Caco-2 (cell line): Measurements from ENCODE around the gene FOCAD. TPM values are rescaled to one million over a fixed set of nuclear protein-coding genes. Genes with fewer than 3 reads are reported as not detected.

Experiments used
- BruUV-seq: library from RNA; stranded (reverse); fragments of 400-500 nt; replicated peaks from 2 replicates; lab custom pipeline; 2021; lab: Mats Ljungman, UMichigan
- CTCF ChIA-PET: fragments of 300-600 bp; sonication (Branson Sonifier 250); formaldehyde crosslinking; loops from one replicate; lab custom pipeline; 2022; ENCODE audit warnings: antibody characterized with exemption; lab: Charles Lee
- POLR2A ChIA-PET: fragments of 300-600 bp; sonication (Branson Sonifier 250); formaldehyde crosslinking; loops from one replicate; lab custom pipeline; 2022; ENCODE audit warnings: antibody characterized with exemption; lab: Charles Lee
- DNase-seq, 2 experiments: peaks; one replicate each; pipeline versions ENCODE4 v3.0.0 to v3.0.0-alpha.2; 2020 to 2022
- H3K27me3 ChIP-seq: replicated peaks from 2 replicates; pipeline ENCODE4 v1.6.0; 2011; ENCODE audit warnings: low read length; ENCODE audit not compliant: control insufficient read depth, insufficient read depth
- H3K36me3 ChIP-seq: 2 replicates; pipeline ENCODE4 v1.5.1; 2011; ENCODE audit warnings: low read length; ENCODE audit not compliant: control insufficient read depth, insufficient read depth
- H3K4me1 ChIP-seq: fragments of 250-450 bp; sonication (Bioruptor Pico); 2 replicates; pipeline ENCODE4 v1.5.1; 2020; ENCODE audit warnings: mild to moderate bottlenecking
- H3K4me3 ChIP-seq: 2 replicates; pipeline ENCODE4 v1.5.1; 2011; ENCODE audit warnings: low read depth, mild to moderate bottlenecking, control low read depth, low read length
- H3K9me3 ChIP-seq: fragments of 250-450 bp; sonication (Bioruptor Pico); 2 replicates; pipeline ENCODE4 v1.5.1; 2020; ENCODE audit warnings: mild to moderate bottlenecking, moderate library complexity
- H3K27ac Mint-ChIP-seq: one replicate; pipeline ENCODE4 v1.8.0; 2022; ENCODE audit warnings: mixed read lengths; ENCODE audit not compliant: unreplicated experiment
- H3K27me3 Mint-ChIP-seq: one replicate; pipeline ENCODE4 v1.8.0; 2022; ENCODE audit warnings: mixed read lengths; ENCODE audit not compliant: insufficient read depth, unreplicated experiment
- H3K36me3 Mint-ChIP-seq: one replicate; pipeline ENCODE4 v1.8.0; 2022; ENCODE audit warnings: mild to moderate bottlenecking, mixed read lengths; ENCODE audit not compliant: insufficient read depth, unreplicated experiment
- H3K4me1 Mint-ChIP-seq: one replicate; pipeline ENCODE4 v1.8.0; 2022; ENCODE audit warnings: low read depth, mixed read lengths; ENCODE audit not compliant: unreplicated experiment
- H3K4me3 Mint-ChIP-seq: one replicate; pipeline ENCODE4 v1.8.0; 2022; ENCODE audit warnings: mild to moderate bottlenecking, moderate library complexity, mixed read lengths; ENCODE audit not compliant: unreplicated experiment
- H3K9me3 Mint-ChIP-seq: one replicate; pipeline ENCODE4 v1.8.0; 2022; ENCODE audit warnings: mixed read lengths; ENCODE audit not compliant: unreplicated experiment
- intact Hi-C: fragments of 100-400 bp; cut with micrococcal nuclease; formaldehyde crosslinking; loops from one replicate; pipeline ENCODE4 v1.10.0; 2022; ENCODE audit not compliant: unreplicated experiment
- total RNA-seq: library from RNA; stranded (reverse); gene quantifications from 2 replicates; pipeline ENCODE4 v1.2.3, GENCODE V29; 2022
- TF ChIP-seq, protein P1 (sequence below), 2 experiments: fragments of 200-600 bp in 1 of 2; IDR thresholded peaks; 1 replicate in 1 of 2; 2 replicates in 1 of 2; pipeline versions ENCODE4 v1.5.1 to v1.8.0; 2011 to 2022; ENCODE audit warnings: antibody characterized with exemption in 1 of 2, control low read depth in 1 of 2, inconsistent platforms in 1 of 2, low read depth in 1 of 2, low read length in 1 of 2, mild to moderate bottlenecking in 1 of 2, moderate library complexity in 1 of 2; ENCODE audit not compliant: insufficient read depth in 1 of 2, severe bottlenecking in 1 of 2, unreplicated experiment in 1 of 2

Gene FOCAD
- total RNA-seq, 1 experiment from 2014 or later = 20.4 TPM

DNA sequence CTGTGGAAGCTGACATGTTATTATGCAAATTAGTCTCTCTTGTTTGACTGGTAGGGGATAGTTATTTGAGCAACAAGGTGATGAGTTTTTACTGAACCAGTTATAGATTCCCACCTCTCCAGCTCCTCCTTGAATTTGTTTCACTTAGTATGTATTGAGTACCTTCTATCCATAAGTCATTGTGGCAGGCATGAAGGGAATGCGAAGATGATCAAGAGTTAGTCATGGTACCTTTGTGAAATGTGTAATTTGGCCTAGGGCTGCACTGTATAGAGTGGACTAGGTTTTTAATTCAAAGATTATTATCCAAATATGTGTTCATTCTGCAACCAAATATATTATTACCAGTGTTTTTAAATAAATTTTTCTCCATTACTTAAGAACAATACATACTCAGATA lies 237.3 kb downstream of the FOCAD start:
- ChIA-PET CTCF (no interaction called here), POLR2A (interaction anchor here (0.6 kb wide), 1 partner anchor 550 kb away, joined by 3 read pairs; no protein-coding TSS in a partner anchor)
- Mint-ChIP-seq H3K9me3 (no peaks in the 10 kb centered on the region), H3K4me3 (no peak overlapping the region), H3K27ac (no peak overlapping the region), H3K27me3 (no peaks in the 10 kb centered on the region), H3K4me1 (no peaks in the 10 kb centered on the region), H3K36me3 (peaks cover 5% of the 10 kb centered on the region)
- DNase-seq = no peak
- H3K27me3 ChIP-seq = no peaks in the 10 kb centered on the region
- H3K9me3 ChIP-seq = no peaks in the 10 kb centered on the region
- H3K4me1 ChIP-seq = no peaks in the 10 kb centered on the region
- no peak overlapping the region for H3K4me3 ChIP-seq
- TF ChIP-seq, protein P1, sequence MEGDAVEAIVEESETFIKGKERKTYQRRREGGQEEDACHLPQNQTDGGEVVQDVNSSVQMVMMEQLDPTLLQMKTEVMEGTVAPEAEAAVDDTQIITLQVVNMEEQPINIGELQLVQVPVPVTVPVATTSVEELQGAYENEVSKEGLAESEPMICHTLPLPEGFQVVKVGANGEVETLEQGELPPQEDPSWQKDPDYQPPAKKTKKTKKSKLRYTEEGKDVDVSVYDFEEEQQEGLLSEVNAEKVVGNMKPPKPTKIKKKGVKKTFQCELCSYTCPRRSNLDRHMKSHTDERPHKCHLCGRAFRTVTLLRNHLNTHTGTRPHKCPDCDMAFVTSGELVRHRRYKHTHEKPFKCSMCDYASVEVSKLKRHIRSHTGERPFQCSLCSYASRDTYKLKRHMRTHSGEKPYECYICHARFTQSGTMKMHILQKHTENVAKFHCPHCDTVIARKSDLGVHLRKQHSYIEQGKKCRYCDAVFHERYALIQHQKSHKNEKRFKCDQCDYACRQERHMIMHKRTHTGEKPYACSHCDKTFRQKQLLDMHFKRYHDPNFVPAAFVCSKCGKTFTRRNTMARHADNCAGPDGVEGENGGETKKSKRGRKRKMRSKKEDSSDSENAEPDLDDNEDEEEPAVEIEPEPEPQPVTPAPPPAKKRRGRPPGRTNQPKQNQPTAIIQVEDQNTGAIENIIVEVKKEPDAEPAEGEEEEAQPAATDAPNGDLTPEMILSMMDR (IDR thresholded peaks at IDR 0.05; ENCODE audit: insufficient read depth in 1 of 2, low read depth in 1 of 2, low read length in 1 of 2, severe bottlenecking in 1 of 2, unreplicated experiment in 1 of 2) = no peak
- no peaks in the 10 kb centered on the region for H3K36me3 ChIP-seq
- intact Hi-C loops = no loop called here
- no TSS peak for BruUV-seq

DNA sequence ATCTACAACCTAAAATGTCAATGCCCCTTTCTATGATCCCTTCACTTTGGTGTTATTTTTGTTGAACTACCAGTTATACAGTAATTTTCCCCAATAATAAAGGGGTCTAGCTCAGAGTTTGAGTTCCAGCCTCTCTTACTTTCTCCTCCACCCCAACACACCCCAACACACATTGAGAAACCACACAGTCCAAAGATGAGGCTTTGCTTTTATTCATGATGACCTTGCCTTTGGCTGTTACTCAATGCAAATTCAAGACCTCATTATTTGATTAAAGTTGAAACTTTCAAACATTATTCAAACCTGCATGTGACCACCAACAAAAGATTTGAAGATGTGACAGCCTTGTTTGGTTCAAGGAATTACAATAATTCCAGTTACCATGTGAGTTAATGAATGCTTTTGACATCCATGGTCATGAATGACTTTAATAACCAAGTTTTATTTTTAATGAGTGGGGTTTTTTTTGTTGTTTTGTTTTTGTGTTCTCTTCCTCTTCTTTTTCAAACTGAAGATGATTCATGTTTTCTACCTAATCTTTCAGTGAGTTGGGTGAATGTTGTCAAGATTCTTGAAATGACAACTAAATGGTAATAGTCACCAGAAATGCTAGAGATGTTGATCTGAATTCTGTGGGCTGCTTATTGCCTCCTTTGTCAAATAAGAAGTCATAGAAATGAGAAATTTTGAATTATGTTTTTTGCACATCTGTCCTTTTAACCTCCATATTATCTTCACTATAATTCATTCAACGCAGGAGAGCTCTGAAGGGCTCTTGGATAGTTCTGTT lies 241.4 kb downstream of the FOCAD start:
- DNase-seq = no peak
- CTCF ChIA-PET = no interaction called here

DNA sequence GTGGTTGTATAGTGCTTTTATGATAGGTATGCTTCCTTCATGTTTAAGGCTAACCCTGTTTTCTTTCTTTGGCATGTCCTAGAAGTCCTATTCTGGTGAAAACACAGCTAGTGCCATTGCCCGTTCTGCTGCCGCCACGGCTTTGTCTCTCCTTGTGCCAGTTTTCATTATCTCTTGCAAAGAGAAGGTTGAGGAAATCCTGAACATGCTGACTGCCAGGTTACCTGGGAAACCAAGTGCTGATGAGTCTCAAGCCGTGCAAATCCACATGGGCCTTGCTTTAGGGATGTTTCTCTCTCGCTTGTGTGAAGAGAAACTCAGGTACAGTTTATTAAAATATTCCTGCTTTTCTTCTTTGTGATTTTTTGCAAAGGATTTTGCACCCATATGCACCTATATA lies 245.2 kb downstream of the FOCAD start:
- H3K36me3 Mint-ChIP-seq = peaks cover 7% of the 10 kb centered on the region
- BruUV-seq = no TSS peak
- intact Hi-C loops = no loop called here
- Histone ChIP-seq H3K36me3 (no peaks in the 10 kb centered on the region), H3K4me1 (no peaks in the 10 kb centered on the region), H3K9me3 (no peaks in the 10 kb centered on the region), H3K27me3 (no peaks in the 10 kb centered on the region), H3K4me3 (no peak overlapping the region)
- TF ChIP-seq, protein P1 (IDR thresholded peaks at IDR 0.05; ENCODE audit: insufficient read depth in 1 of 2, low read depth in 1 of 2, low read length in 1 of 2, severe bottlenecking in 1 of 2, unreplicated experiment in 1 of 2) = no peak
- H3K9me3 Mint-ChIP-seq = no peaks in the 10 kb centered on the region
- ChIA-PET POLR2A (no interaction called here), CTCF (no interaction called here)
- H3K4me1 Mint-ChIP-seq = no peaks in the 10 kb centered on the region
- H3K27ac Mint-ChIP-seq = no peak overlapping the region
- DNase-seq = no peak
- H3K27me3 Mint-ChIP-seq = no peaks in the 10 kb centered on the region
- no peak overlapping the region for H3K4me3 Mint-ChIP-seq

More for the DNA sequence above, 241.4 kb downstream of the FOCAD start:
- Histone ChIP-seq H3K36me3 (no peaks in the 10 kb centered on the region), H3K9me3 (no peaks in the 10 kb centered on the region), H3K27me3 (no peaks in the 10 kb centered on the region), H3K4me1 (no peaks in the 10 kb centered on the region), H3K4me3 (no peak overlapping the region)
- H3K9me3 Mint-ChIP-seq = no peaks in the 10 kb centered on the region
- no peaks in the 10 kb centered on the region for H3K36me3 Mint-ChIP-seq
- no TSS peak for BruUV-seq
- H3K4me3 Mint-ChIP-seq = no peak overlapping the region
- H3K27me3 Mint-ChIP-seq = no peaks in the 10 kb centered on the region
- intact Hi-C loops = no loop called here
- TF ChIP-seq, protein P1 (IDR thresholded peaks at IDR 0.05; ENCODE audit: insufficient read depth in 1 of 2, low read depth in 1 of 2, low read length in 1 of 2, severe bottlenecking in 1 of 2, unreplicated experiment in 1 of 2) = no peak
- POLR2A ChIA-PET = no interaction called here
- H3K4me1 Mint-ChIP-seq = no peaks in the 10 kb centered on the region
- H3K27ac Mint-ChIP-seq = no peak overlapping the region
